Calu3 (cell line): ENCODE results near the gene LMAN1L. TPM values are rescaled to one million over a fixed set of nuclear protein-coding genes. Genes with fewer than 3 reads are reported as not detected.

Source experiments
- BruUV-seq: library from RNA; stranded (reverse); fragments of 400-500 nt; replicated peaks from 2 replicates; lab custom pipeline; 2021; lab: Mats Ljungman, UMichigan
- CTCF ChIA-PET: fragments of 300-600 bp; sonication (Branson Sonifier 250); formaldehyde crosslinking; loops from one replicate; lab custom pipeline; 2022; ENCODE audit warnings: antibody characterized with exemption; lab: Charles Lee
- DNase-seq: peaks from one replicate; pipeline ENCODE4 v3.0.0; 2022
- H3K27ac Mint-ChIP-seq: one replicate; pipeline ENCODE4 v1.8.0; 2022; ENCODE audit warnings: mixed read lengths; ENCODE audit not compliant: unreplicated experiment
- H3K27me3 Mint-ChIP-seq: one replicate; pipeline ENCODE4 v1.8.0; 2022; ENCODE audit warnings: mixed read lengths; ENCODE audit not compliant: unreplicated experiment
- H3K36me3 Mint-ChIP-seq: one replicate; pipeline ENCODE4 v1.8.0; 2022; ENCODE audit warnings: mild to moderate bottlenecking, moderate library complexity, mixed read lengths; ENCODE audit not compliant: insufficient read depth, unreplicated experiment
- H3K4me1 Mint-ChIP-seq: one replicate; pipeline ENCODE4 v1.8.0; 2022; ENCODE audit warnings: mild to moderate bottlenecking, low read depth, mixed read lengths; ENCODE audit not compliant: unreplicated experiment
- H3K4me3 Mint-ChIP-seq: one replicate; pipeline ENCODE4 v1.8.0; 2022; ENCODE audit warnings: mild to moderate bottlenecking, low read depth, moderate library complexity, mixed read lengths; ENCODE audit not compliant: unreplicated experiment
- H3K9me3 Mint-ChIP-seq: one replicate; pipeline ENCODE4 v1.8.0; 2022; ENCODE audit warnings: low read depth, mixed read lengths; ENCODE audit not compliant: unreplicated experiment
- CTCF ChIP-seq: fragments of 200-600 bp; IDR thresholded peaks from one replicate; pipeline ENCODE4 v1.8.0; 2022; ENCODE audit warnings: antibody characterized with exemption; ENCODE audit not compliant: unreplicated experiment
- intact Hi-C: fragments of 100-400 bp; cut with micrococcal nuclease; formaldehyde crosslinking; loops from one replicate; pipeline ENCODE4 v1.10.0; 2022; ENCODE audit not compliant: unreplicated experiment
- total RNA-seq: library from RNA; stranded (reverse); gene quantifications from 2 replicates; pipeline ENCODE4 v1.2.3, GENCODE V29; 2022

Gene LMAN1L
- total RNA-seq, 1 experiment from 2014 or later, result 0.35 TPM

DNA sequence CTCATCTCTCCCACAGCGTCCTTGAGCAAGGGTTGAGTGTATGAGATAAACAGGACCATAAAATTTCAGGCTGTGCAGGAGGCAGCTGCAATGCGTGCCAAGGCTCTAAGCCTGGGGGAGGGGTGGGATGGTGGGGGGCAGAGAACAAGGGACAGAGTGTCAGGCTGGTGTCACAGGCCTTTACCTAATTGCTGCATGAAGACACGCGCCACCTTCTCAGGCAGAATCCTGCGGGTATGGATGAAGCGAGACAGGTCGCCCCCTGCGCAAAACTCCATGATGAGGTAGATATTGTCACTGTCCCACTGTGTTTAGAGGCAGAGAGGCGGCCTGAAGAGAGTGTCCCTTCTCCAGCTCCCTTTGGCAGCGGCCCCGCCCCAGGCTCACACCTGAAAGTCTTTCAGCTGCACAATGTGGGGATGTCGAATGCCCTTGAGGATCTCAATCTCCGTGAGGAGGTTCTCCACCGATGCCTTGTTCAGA is 29.3 kb downstream of the LMAN1L start:
- Mint-ChIP-seq H3K27ac (peak overlapping the region; percentile 52), H3K9me3 (no peaks in the 10 kb centered on the region), H3K27me3 (no peaks in the 10 kb centered on the region), H3K36me3 (peaks cover 46% of the 10 kb centered on the region), H3K4me3 (peak overlapping the region; percentile 80), H3K4me1 (no peaks in the 10 kb centered on the region)
- TF ChIP-seq CTCF, result no peak
- CTCF ChIA-PET, result interaction anchor here (0.5 to 1.9 kb wide), 5 partner anchors 15 to 73 kb away, joined by 3 to 9 read pairs (median 4); no protein-coding TSS in a partner anchor
- intact Hi-C loops, result no loop called here
- BruUV-seq, result TSS peak; percentile 16
- DNase-seq, result no peak

- CTCF ChIA-PET, result interaction anchor here (0.6 to 1.9 kb wide), 8 partner anchors 14 to 181 kb away, joined by 3 to 9 read pairs (median 3); partner anchors contain the start of gene PPCDC
- Mint-ChIP-seq H3K27ac (peak within 1 kb of the TSS; percentile 52), H3K36me3 (peaks cover 55% of the 10 kb centered on the region), H3K4me3 (peak within 1 kb of the TSS; percentile 80), H3K9me3 (no peaks in the 10 kb centered on the region), H3K4me1 (no peaks in the 10 kb centered on the region), H3K27me3 (no peaks in the 10 kb centered on the region)
- peak; percentile 96 for DNase-seq
- intact Hi-C loops, result no loop called here
- BruUV-seq, result no TSS peak
- TF ChIP-seq CTCF, result peak; percentile 88
These were observed 30.2 kb downstream of the LMAN1L start, which contains the start of gene ULK3 for GRCh38 chr15:74842581-74843444. ULK3 (minus strand) TSS chr15:74843156; CDS start chr15:74843105, 51 bp downstream.

DNA sequence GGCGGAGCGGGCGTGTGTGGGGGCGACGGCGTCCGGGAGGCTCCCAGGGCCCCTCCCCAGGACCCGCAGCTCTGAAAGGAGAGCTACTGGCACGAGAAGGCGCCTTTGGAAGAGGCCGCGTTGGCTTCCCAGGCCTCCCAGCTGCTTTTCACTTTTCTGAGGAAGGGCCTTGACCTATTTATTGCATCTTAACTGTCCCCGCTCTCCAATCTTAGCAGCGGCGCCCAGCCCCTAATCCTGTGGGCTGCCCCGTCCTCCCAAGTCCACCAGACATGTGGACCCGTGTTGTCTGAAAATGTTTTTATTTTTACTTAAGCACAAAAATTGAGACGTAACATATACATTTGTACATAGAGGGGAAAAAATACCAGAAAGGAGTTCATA is 30.8 kb downstream of the LMAN1L start:
- intact Hi-C loops, result no loop called here

More for the DNA sequence above, 30.8 kb downstream of the LMAN1L start:
- CTCF ChIA-PET, result interaction anchor here (0.9 to 1.9 kb wide), 4 partner anchors 14 to 180 kb away, joined by 3 to 9 read pairs (median 4); partner anchors contain the start of gene PPCDC
- H3K9me3 Mint-ChIP-seq, result no peaks in the 10 kb centered on the region
- no peaks in the 10 kb centered on the region for H3K4me1 Mint-ChIP-seq
- peak overlapping the region; percentile 52 for H3K27ac Mint-ChIP-seq
- no peak for DNase-seq
- peak overlapping the region; percentile 80 for H3K4me3 Mint-ChIP-seq
- H3K27me3 Mint-ChIP-seq, result no peaks in the 10 kb centered on the region
- TSS peak; percentile 82 for BruUV-seq
- H3K36me3 Mint-ChIP-seq, result peaks cover 60% of the 10 kb centered on the region
- no peak for TF ChIP-seq CTCF
